Suprapubic skin (tissue), 4 donors: ENCODE measurements around the gene NCK2.

Experiments used
- POLR2A ChIP-seq, 2 donors: fragments of 450-650 bp; IDR thresholded peaks; one replicate each; pipeline ENCODE4 v1.6.1; 2017; ENCODE audit warnings: antibody characterized with exemption in 2 of 2, mild to moderate bottlenecking in 2 of 2, moderate library complexity in 2 of 2
- POLR2AphosphoS5 ChIP-seq, 3 donors: sonication (generic); formaldehyde crosslinking; IDR thresholded peaks; one replicate each; pipeline ENCODE4 v1.6.1; 2017; ENCODE audit warnings: antibody characterized with exemption in 3 of 3
- TF ChIP-seq, protein P1 (sequence below), 2 donors: fragments of 200-600 bp in 1 of 2; fragments of 450-650 bp in 1 of 2; sonication (generic) in 1 of 2; IDR thresholded peaks; one replicate each; pipeline ENCODE4 v1.5.1; 2016 to 2019; ENCODE audit warnings: antibody characterized with exemption in 2 of 2, mild to moderate bottlenecking in 1 of 2, moderate library complexity in 1 of 2

DNA sequence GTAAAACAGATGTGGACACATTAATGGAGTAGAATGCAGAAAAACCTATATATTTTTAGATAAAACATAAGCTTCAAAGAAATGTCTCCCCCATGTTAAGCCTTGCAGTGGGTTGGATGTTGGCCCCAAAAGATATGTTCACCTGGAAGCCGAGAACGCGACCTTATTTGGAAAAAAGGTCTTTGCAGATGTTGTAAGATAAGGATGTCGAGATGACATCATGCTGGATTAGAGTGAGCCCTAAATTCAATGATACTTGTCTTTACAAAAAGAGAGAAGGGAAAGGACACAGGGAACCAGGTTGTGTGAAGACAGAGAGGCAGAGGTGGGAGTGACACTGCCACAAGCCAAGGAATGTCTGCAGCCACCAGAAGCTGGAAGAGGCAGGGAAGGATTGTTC is 3.1 kb upstream of the NCK2 start:
- TF ChIP-seq POLR2A (IDR thresholded peaks at IDR 0.05) (no peak), POLR2AphosphoS5 (IDR thresholded peaks at IDR 0.05) (no peak)
- TF ChIP-seq, protein P1, sequence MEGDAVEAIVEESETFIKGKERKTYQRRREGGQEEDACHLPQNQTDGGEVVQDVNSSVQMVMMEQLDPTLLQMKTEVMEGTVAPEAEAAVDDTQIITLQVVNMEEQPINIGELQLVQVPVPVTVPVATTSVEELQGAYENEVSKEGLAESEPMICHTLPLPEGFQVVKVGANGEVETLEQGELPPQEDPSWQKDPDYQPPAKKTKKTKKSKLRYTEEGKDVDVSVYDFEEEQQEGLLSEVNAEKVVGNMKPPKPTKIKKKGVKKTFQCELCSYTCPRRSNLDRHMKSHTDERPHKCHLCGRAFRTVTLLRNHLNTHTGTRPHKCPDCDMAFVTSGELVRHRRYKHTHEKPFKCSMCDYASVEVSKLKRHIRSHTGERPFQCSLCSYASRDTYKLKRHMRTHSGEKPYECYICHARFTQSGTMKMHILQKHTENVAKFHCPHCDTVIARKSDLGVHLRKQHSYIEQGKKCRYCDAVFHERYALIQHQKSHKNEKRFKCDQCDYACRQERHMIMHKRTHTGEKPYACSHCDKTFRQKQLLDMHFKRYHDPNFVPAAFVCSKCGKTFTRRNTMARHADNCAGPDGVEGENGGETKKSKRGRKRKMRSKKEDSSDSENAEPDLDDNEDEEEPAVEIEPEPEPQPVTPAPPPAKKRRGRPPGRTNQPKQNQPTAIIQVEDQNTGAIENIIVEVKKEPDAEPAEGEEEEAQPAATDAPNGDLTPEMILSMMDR (IDR thresholded peaks at IDR 0.05): no peak
